Suppressor macrophage treated with lipopolysaccharide for 1 hour (primary cell): ENCODE data around the gene RSPH6A.

Source experiments
- DNase-seq, 3 donors: peaks; one replicate each; pipeline ENCODE4 v3.0.0-alpha.2; 2020 to 2022

Gene RSPH6A

GRCh38 chr19:45814851-45815480 is at the start of gene RSPH6A:
Gene RSPH6A (minus strand): TSS chr19:45815308. CDS start chr19:45815176, 132 bp downstream.
- DNase-seq, result peak in 1 of 3 donors; percentile 16

- DNase-seq, result no peak
Observed at GRCh38 chr19:45864629-45865082, 49.5 kb upstream of the RSPH6A start.

GRCh38 chr19:45863840-45864628 is 48.9 kb upstream of the RSPH6A start, which contains the start of gene FOXA3:
Gene FOXA3 (plus strand): TSS chr19:45864326. CDS start chr19:45864457, 131 bp downstream.
- DNase-seq, result peak; percentile 59 to 87 (median 72)

GRCh38 chr19:45863335-45863839 is 48.3 kb upstream of the RSPH6A start:
- DNase-seq, result no peak

- peak; percentile 99 for DNase-seq
Observed at GRCh38 chr19:45862564-45863334, 47.6 kb upstream of the RSPH6A start, which contains the start of gene SYMPK. Gene SYMPK (minus strand): TSS chr19:45863147. CDS start chr19:45854495, 8,652 bp downstream.

- DNase-seq, result no peak
Observed at GRCh38 chr19:45862271-45862563, 47.1 kb upstream of the RSPH6A start.

GRCh38 chr19:45860359-45861259 is 45.5 kb upstream of the RSPH6A start:
- DNase-seq, result no peak

- no peak for DNase-seq
Observed at GRCh38 chr19:45854167-45854778, 39.2 kb upstream of the RSPH6A start.

- no peak for DNase-seq
Observed at GRCh38 chr19:45852983-45853382, 37.9 kb upstream of the RSPH6A start.

GRCh38 chr19:45852145-45852750 is 37.1 kb upstream of the RSPH6A start:
- no peak for DNase-seq

- DNase-seq, result peak in 1 of 3 donors; percentile 9
Observed at GRCh38 chr19:45848922-45849321, 33.8 kb upstream of the RSPH6A start.

GRCh38 chr19:45847663-45848062 is 32.6 kb upstream of the RSPH6A start:
- no peak for DNase-seq

GRCh38 chr19:45842198-45842597 is 27.1 kb upstream of the RSPH6A start:
- DNase-seq, result no peak

GRCh38 chr19:45834970-45835369 is 19.9 kb upstream of the RSPH6A start:
- DNase-seq, result no peak

- DNase-seq, result no peak
Observed at GRCh38 chr19:45828945-45829344, 13.8 kb upstream of the RSPH6A start.

GRCh38 chr19:45828523-45828922 is 13.4 kb upstream of the RSPH6A start:
- DNase-seq, result no peak

- DNase-seq, result no peak
Observed at GRCh38 chr19:45827459-45828093, 12.5 kb upstream of the RSPH6A start.

- DNase-seq, result no peak
Observed at GRCh38 chr19:45826934-45827333, 11.8 kb upstream of the RSPH6A start.

- DNase-seq, result no peak
Observed at GRCh38 chr19:45825917-45826893, 11.1 kb upstream of the RSPH6A start.

GRCh38 chr19:45825263-45825605 is 10.1 kb upstream of the RSPH6A start:
- DNase-seq, result no peak
